Measurements from ENCODE around the gene SCN4A. TPM values are rescaled to one million over a fixed set of nuclear protein-coding genes. Genes with fewer than 3 reads are reported as not detected.
A peak's percentile ranks its signal among the peaks of the same experiment; 100 is the strongest.

SCN4A gene
- total RNA-seq (2016; rRNA removed; fragmentation: Illumina TruSeq; extraction: Trizol): 0.02 TPM in 1 of 2 replicates, not detected in the other
- not detected in 2 replicates for total RNA-seq (2016; cell fraction: cytosol; rRNA removed; fragmentation: Illumina TruSeq; extraction: Trizol; ENCODE audit: low read depth)
- not detected in 2 replicates for total RNA-seq (2016; cell fraction: insoluble cytoplasmic fraction; rRNA removed; fragmentation: Illumina TruSeq; extraction: Trizol)
- not detected in 2 replicates for total RNA-seq (2016; cell fraction: membrane; rRNA removed; fragmentation: Illumina TruSeq; extraction: Trizol)
- total RNA-seq (2016; cell fraction: nucleus; rRNA removed; fragmentation: Illumina TruSeq; extraction: Trizol): not detected in 2 replicates
- polyA plus RNA-seq (2011; rRNA removed): 0.03 and 0.04 TPM in 2 replicates
- polyA plus RNA-seq (2011; cell fraction: cytosol; rRNA removed): 0.01 TPM in 2 replicates
- 0.07 and 0.13 TPM in 2 replicates for polyA plus RNA-seq (2011; cell fraction: nucleus; rRNA removed)
- polyA plus RNA-seq (2012): 0.03 and 0.12 TPM in 2 replicates
- polyA plus RNA-seq (2016; cell fraction: cytosol; fragmentation: Illumina TruSeq; extraction: Trizol; ENCODE audit: low read depth): not detected in 2 replicates
- polyA plus RNA-seq (2016; cell fraction: insoluble cytoplasmic fraction; fragmentation: Illumina TruSeq; extraction: Trizol; ENCODE audit: low read depth): not detected in 2 replicates
- not detected in 2 replicates for polyA plus RNA-seq (2016; cell fraction: membrane; fragmentation: Illumina TruSeq; extraction: Trizol; ENCODE audit: low read depth)
- polyA plus RNA-seq (2016; cell fraction: nucleus; fragmentation: Illumina TruSeq; extraction: Trizol; ENCODE audit: insufficient read depth, low read depth): not detected in 2 replicates
- polyA minus RNA-seq (2011; rRNA and poly(A)+ RNA removed; ENCODE audit: low replicate concordance): 0.38 and 4.1 TPM in 2 replicates
- not detected in 2 replicates for polyA minus RNA-seq (2011; cell fraction: cytosol; rRNA and poly(A)+ RNA removed)
- polyA minus RNA-seq (2011; cell fraction: nucleus; rRNA and poly(A)+ RNA removed): 0.26 and 0.37 TPM in 2 replicates
- percentile 3 among the genes with signal in this experiment for Bru-seq, nascent RNA
- BruChase-seq, experiment 1, labeled RNA remaining after a 6-hour chase: percentile 6 among the genes with signal in this experiment
- not detected for BruChase-seq, experiment 2, labeled RNA remaining after a 2-hour chase
- long read RNA-seq, experiment 1: 0 reads
- long read RNA-seq, experiment 2: 0 reads

GRCh38 chr17:63972796-63973195 is at the start of gene SCN4A:
SCN4A (minus strand) TSS chr17:63972918; CDS start chr17:63972841, 77 bp downstream.
- H4K20me1 ChIP-seq (ENCODE audit: insufficient read depth, low read length): no peaks in the 10 kb centered on the region
- intact Hi-C loops (cut with micrococcal nuclease; ENCODE audit: unreplicated experiment) (no loop called here), in situ Hi-C loops (cut with HindIII; ENCODE audit: extremely low pct_ligation_motif_present, low pct_unique_long_range_greater_than_20kb) (no loop called here)
- H3K36me3 ChIP-seq (replicated peaks in 1 of 2; ENCODE audit: control insufficient read depth in 1 of 2, insufficient read depth in 2 of 2, low read length in 2 of 2): no peaks in the 10 kb centered on the region
- no peak within 1 kb of the TSS for H3K4me2 ChIP-seq (ENCODE audit: low read depth, low read length)
- no peak within 1 kb of the TSS for H2AFZ ChIP-seq (ENCODE audit: low read length)
- BruUV-seq (replicated peaks): no TSS peak
- CTCF ChIA-PET (ENCODE audit: low intra/inter-chr PET ratio, low total read pairs): no interaction called here
- H3K27me3 ChIP-seq (ENCODE audit: control insufficient read depth in 1 of 2, insufficient read depth in 2 of 2, low read length in 2 of 2): peaks cover 9 to 59% of the 10 kb centered on the region in 2 experiments; a peak in 4 of 5 replicates
- no peak for ATAC-seq
- DNase-seq (ENCODE audit: low spot score): no peak
- no peaks in the 10 kb centered on the region for H3K9me3 ChIP-seq (ENCODE audit: low read length)
- no peak within 1 kb of the TSS for H3K9ac ChIP-seq (ENCODE audit: insufficient read depth, low read depth, low read length)
- H3K4me3 ChIP-seq (replicated peaks in 1 of 3; ENCODE audit: insufficient read depth in 1 of 3, low read depth in 2 of 3, low read length in 3 of 3): no peak within 1 kb of the TSS
- no peak within 1 kb of the TSS for H3K27ac ChIP-seq (ENCODE audit: extremely low read length, insufficient read depth, low read length)
- WGBS (ENCODE audit: low lambda C conversion rate): 0% methylated on average over 2 of the region's 14 CpGs
- FAIRE-seq: no peak
- TF ChIP-seq NRL (CRISPR knock-in tag; IDR thresholded peaks at IDR 0.05; ENCODE audit: borderline replicate concordance) (0 out of 2 replicates have a peak, but pooled peaks have one; percentile 19), ZNF7 (CRISPR knock-in tag; IDR thresholded peaks at IDR 0.05) (no peak)
- no peaks in the 10 kb centered on the region for H3K79me2 ChIP-seq (ENCODE audit: insufficient read depth, low read length)
- no peaks in the 10 kb centered on the region for H3K4me1 ChIP-seq (ENCODE audit: insufficient read depth, low read length)
- POLR2A ChIA-PET: no interaction called here

All from HepG2 (cell line).